Small intestine (tissue), 7 donors: ENCODE data around the gene GNAI3. TPM values are rescaled to one million over a fixed set of nuclear protein-coding genes. Genes with fewer than 3 reads are reported as not detected.

Source experiments
- DNase-seq, 2 donors: peaks; one replicate each; pipeline versions ENCODE4 v3.0.0 to v3.0.0-alpha.2; 2013
- FAIRE-seq: peaks from 2 replicates; lab custom pipeline; 2012; peaks lifted over from hg19 to GRCh38; lab: Jason Lieb, UNC
- H3K27ac ChIP-seq, 3 donors: one replicate each; pipeline ENCODE4 v1.5.1; 2013; ENCODE audit warnings: low read length in 2 of 3, mild to moderate bottlenecking in 2 of 3, control low read depth in 1 of 3, inconsistent platforms in 1 of 3, low read depth in 1 of 3, moderate library complexity in 1 of 3
- H3K27me3 ChIP-seq, 3 donors: one replicate each; pipeline ENCODE4 v1.6.1; 2013; ENCODE audit warnings: low read length in 3 of 3, inconsistent platforms in 1 of 3; ENCODE audit not compliant: control insufficient read depth in 3 of 3, insufficient read depth in 3 of 3
- H3K36me3 ChIP-seq, 3 donors: one replicate each; pipeline ENCODE4 v1.6.1; 2013; ENCODE audit warnings: low read length in 3 of 3, inconsistent platforms in 1 of 3, low read depth in 1 of 3, mild to moderate bottlenecking in 1 of 3, moderate library complexity in 1 of 3; ENCODE audit not compliant: control insufficient read depth in 3 of 3, insufficient read depth in 2 of 3
- H3K4me1 ChIP-seq, 3 donors: one replicate each; pipeline ENCODE4 v1.6.1; 2013; ENCODE audit warnings: low read length in 2 of 3, inconsistent platforms in 1 of 3, low read depth in 1 of 3, mild to moderate bottlenecking in 1 of 3, moderate library complexity in 1 of 3; ENCODE audit not compliant: control insufficient read depth in 3 of 3, insufficient read depth in 2 of 3
- H3K4me3 ChIP-seq, 3 donors: one replicate each; pipeline ENCODE4 v1.5.1; 2013; ENCODE audit warnings: low read length in 3 of 3, control low read depth in 1 of 3, inconsistent platforms in 1 of 3, low read depth in 1 of 3, mild to moderate bottlenecking in 1 of 3, moderate library complexity in 1 of 3
- H3K9me3 ChIP-seq, 2 donors: one replicate each; pipeline ENCODE4 v1.6.1; 2013; ENCODE audit warnings: low read depth in 1 of 2, low read length in 1 of 2; ENCODE audit not compliant: control insufficient read depth in 2 of 2, insufficient read depth in 1 of 2
- WGBS, 3 donors: extraction: QIAGEN DNeasy Blood & Tissue Kit; methylation state at CpG; one replicate each; pipeline ENCODE4 v1.1.7; 2013; 5-methylcytosine and 5-hydroxymethylcytosine counted together
- polyA plus RNA-seq, 4 donors: library from polyadenylated mRNA; stranded (reverse) in 3 of 4; unstranded in 1 of 4; fragments of 200-250 nt in 3 of 4; fragments of 120-200 nt in 1 of 4; gene quantifications; one replicate each; pipeline versions ENCODE4 v1.2.1 to v1.2.3, GENCODE V29; 2013
- donor health status: healthy with polysubstance abuse.
- donor health status: control.
- donor health status: control.
- donor health status: Bipolar disorder and iron deficiency.
- donor health status: healthy.

Gene GNAI3
- polyA plus RNA-seq, 4 donors, result 3.0 to 7.4 (median 4.1) TPM

DNA sequence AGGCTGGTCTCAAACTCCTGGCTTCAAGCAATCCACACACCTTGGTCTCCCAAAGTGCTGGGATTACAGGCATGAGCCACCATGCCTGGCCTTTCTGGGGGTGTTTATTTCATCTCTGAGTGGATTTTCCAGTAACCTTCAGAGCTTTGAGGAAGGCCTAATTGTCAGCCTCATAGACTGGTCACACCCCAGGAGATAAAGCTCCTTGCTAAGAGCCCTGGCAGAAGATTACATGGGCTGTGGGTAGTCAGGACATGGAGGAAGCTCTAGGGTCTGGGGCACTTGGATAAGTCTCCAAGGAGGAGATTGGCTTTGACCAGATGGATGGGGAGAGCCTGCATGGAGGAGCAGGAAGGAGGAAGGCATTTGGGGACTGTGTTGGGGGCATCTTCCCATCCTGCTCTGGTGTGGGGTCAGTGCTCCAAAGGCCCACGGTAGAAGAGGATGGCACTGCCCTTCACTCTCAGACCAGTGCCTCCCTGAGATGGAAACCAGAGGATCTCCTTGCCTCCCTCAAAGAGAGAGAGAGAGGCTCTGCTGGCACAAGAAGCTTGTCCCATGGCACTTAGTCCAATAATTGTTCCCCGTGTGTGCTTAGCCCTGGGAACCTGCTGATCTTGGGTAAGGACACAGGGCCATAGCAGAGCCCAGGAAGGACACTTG is 92.8 kb downstream of the GNAI3 start:
- H3K27ac ChIP-seq, result no peak overlapping the region
- WGBS, 3 donors, result 76 to 89% (median 82%) methylated on average over 2 of the region's 2 CpGs
- H3K4me1 ChIP-seq, result peaks cover under 1 to 24% (median 3%) of the 10 kb centered on the region in 3 donors
- no peaks in the 10 kb centered on the region for H3K36me3 ChIP-seq
- no peak for DNase-seq
- no peak for FAIRE-seq
- no peaks in the 10 kb centered on the region for H3K9me3 ChIP-seq
- H3K27me3 ChIP-seq, result no peaks in the 10 kb centered on the region
- H3K4me3 ChIP-seq, result no peak overlapping the region

DNA sequence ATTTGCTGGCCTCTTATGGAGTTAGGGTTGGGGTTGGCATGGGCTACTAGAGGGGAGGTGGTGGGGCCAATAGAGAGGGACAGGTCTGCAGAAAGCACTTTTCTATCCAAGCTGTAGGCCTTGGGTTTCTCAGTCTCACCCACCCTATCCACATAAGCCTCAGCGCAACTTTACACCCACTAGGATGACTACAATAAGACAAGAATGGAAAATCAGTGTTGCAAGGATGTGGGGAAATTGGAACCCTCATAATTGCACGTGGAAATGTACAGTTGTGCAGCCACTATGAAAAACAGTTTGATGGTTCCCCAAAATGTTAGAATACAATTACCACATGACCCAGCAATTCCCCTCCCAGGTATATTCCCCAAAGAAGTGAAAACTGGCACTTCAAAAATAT is 93.4 kb downstream of the GNAI3 start:
- Histone ChIP-seq H3K4me3 (no peak overlapping the region), H3K4me1 (peaks cover 0 to 20% (median 0%) of the 10 kb centered on the region in 3 donors), H3K36me3 (no peaks in the 10 kb centered on the region), H3K27ac (no peak overlapping the region), H3K27me3 (no peaks in the 10 kb centered on the region), H3K9me3 (no peaks in the 10 kb centered on the region)
- WGBS, 3 donors, result 83 to 85% (median 84%) methylated on average over 2 of the region's 2 CpGs
- FAIRE-seq (no peak), DNase-seq (no peak)

DNA sequence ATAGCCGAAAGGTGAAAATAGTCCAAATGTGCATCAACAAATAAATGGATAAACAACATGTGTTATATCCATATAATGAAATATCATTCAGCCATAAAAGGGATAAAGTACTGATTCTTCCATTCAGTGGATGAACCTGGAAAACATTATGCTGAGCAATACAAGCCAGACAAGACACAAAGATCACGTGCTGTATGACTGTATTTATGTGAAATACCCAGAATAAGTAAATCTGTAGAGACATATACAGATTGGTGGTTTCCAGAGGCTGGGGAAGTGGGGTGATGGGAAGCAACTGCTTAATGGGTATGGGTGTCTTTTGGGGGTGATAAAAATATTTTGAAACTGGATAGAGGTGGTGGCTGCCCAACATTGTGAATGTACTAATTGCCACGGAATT is 94.2 kb downstream of the GNAI3 start:
- 74% methylated on average over 3 of the region's 3 CpGs for WGBS, 3 donors
- no peak for DNase-seq
- no peak overlapping the region for H3K4me3 ChIP-seq
- H3K4me1 ChIP-seq, result peaks cover 0 to 20% (median 0%) of the 10 kb centered on the region in 3 donors
- no peaks in the 10 kb centered on the region for H3K9me3 ChIP-seq
- no peaks in the 10 kb centered on the region for H3K36me3 ChIP-seq
- FAIRE-seq, result no peak
- H3K27ac ChIP-seq, result no peak overlapping the region
- H3K27me3 ChIP-seq, result no peaks in the 10 kb centered on the region

GRCh38 chr1:109643385-109644230 is 95.2 kb downstream of the GNAI3 start:
- Histone ChIP-seq H3K9me3 (no peaks in the 10 kb centered on the region), H3K27me3 (no peaks in the 10 kb centered on the region), H3K36me3 (no peaks in the 10 kb centered on the region), H3K4me3 (no peak overlapping the region), H3K27ac (no peak overlapping the region), H3K4me1 (peaks cover 0 to 18% (median 0%) of the 10 kb centered on the region in 3 donors)
- DNase-seq, result peak; percentile 83 to 86
- no peak for FAIRE-seq
- WGBS, 3 donors, result 25 to 38% (median 30%) methylated on average over 32 of the region's 32 CpGs

GRCh38 chr1:109644670-109645069 is 96.3 kb downstream of the GNAI3 start:
- Histone ChIP-seq H3K27ac (peak overlapping the region in 1 of 3 donors; percentile 13), H3K4me1 (peaks cover 0 to 9% (median 0%) of the 10 kb centered on the region in 3 donors), H3K36me3 (no peaks in the 10 kb centered on the region), H3K27me3 (no peaks in the 10 kb centered on the region), H3K9me3 (no peaks in the 10 kb centered on the region), H3K4me3 (no peak overlapping the region)
- FAIRE-seq (no peak), DNase-seq (peak in 1 of 2 donors; percentile 59)
- WGBS, 3 donors, result 15 to 37% methylated on average over 10 of the region's 10 CpGs; no CpG with 5 or more reads in 1 of the 3 donors

GRCh38 chr1:109649491-109649914 is 101.1 kb downstream of the GNAI3 start:
- no peak overlapping the region for H3K27ac ChIP-seq
- no peak for DNase-seq
- FAIRE-seq, result no peak
- no peaks in the 10 kb centered on the region for H3K9me3 ChIP-seq
- no peaks in the 10 kb centered on the region for H3K27me3 ChIP-seq
- no peak overlapping the region for H3K4me3 ChIP-seq
- WGBS, 3 donors, result 68 to 93% (median 77%) methylated on average over 4 of the region's 4 CpGs
- H3K4me1 ChIP-seq, result peaks cover 0 to 22% (median 0%) of the 10 kb centered on the region in 3 donors
- H3K36me3 ChIP-seq, result no peaks in the 10 kb centered on the region

- FAIRE-seq (no peak), DNase-seq (no peak)
- WGBS, 3 donors, result 89 to 95% (median 94%) methylated on average over 3 of the region's 3 CpGs
- no peaks in the 10 kb centered on the region for H3K9me3 ChIP-seq
- no peaks in the 10 kb centered on the region for H3K36me3 ChIP-seq
- no peak overlapping the region for H3K4me3 ChIP-seq
- H3K4me1 ChIP-seq, result peaks cover 0 to 33% (median 0%) of the 10 kb centered on the region in 3 donors
- H3K27me3 ChIP-seq, result no peaks in the 10 kb centered on the region
- no peak overlapping the region for H3K27ac ChIP-seq
These were observed 102.2 kb downstream of the GNAI3 start for GRCh38 chr1:109650609-109651008.

DNA sequence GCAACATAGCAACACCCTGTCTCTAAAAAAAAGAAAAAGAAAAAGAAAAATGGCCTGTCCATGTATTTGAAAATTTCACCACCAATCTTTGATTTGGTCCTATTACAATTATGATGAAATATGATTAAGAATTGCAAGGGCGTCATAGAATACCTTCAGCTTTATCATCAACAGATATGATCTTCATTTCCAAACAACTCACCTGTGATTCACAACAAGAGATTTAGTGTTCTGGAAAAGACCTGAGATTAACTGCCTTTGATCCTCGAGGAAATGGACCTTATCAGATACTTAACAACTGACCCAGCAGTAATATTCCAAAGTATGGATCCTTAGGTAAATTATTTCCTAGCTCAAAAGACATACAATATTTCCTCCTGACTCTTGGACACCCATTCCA is 104.0 kb downstream of the GNAI3 start:
- H3K27ac ChIP-seq, result peak overlapping the region in 1 of 3 donors; percentile 73
- H3K27me3 ChIP-seq, result no peaks in the 10 kb centered on the region
- H3K4me3 ChIP-seq, result no peak overlapping the region
- DNase-seq, result peak; percentile 46 to 94
- FAIRE-seq, result no peak
- 25 to 45% (median 35%) methylated on average over 2 of the region's 2 CpGs for WGBS, 3 donors
- H3K9me3 ChIP-seq, result no peaks in the 10 kb centered on the region
- H3K36me3 ChIP-seq, result peaks cover 0 to 3% (median 0%) of the 10 kb centered on the region in 3 donors
- peaks cover 0 to 35% (median 0%) of the 10 kb centered on the region in 3 donors for H3K4me1 ChIP-seq
